Activated naive CD8-positive, alpha-beta T cell (primary cell): ENCODE data around the gene ATAD5.

Experiments used
- H3K27ac Mint-ChIP-seq: one replicate; pipeline ENCODE4 v1.8.0; 2021; ENCODE audit warnings: mixed read lengths
- H3K27me3 Mint-ChIP-seq: one replicate; pipeline ENCODE4 v1.8.0; 2021; ENCODE audit warnings: mixed read lengths
- H3K36me3 Mint-ChIP-seq: one replicate; pipeline ENCODE4 v1.8.0; 2021; ENCODE audit warnings: mixed read lengths
- H3K4me1 Mint-ChIP-seq: one replicate; pipeline ENCODE4 v1.8.0; 2021; ENCODE audit warnings: low read depth, mixed read lengths
- H3K4me3 Mint-ChIP-seq: one replicate; pipeline ENCODE4 v1.8.0; 2021; ENCODE audit warnings: mild to moderate bottlenecking, mixed read lengths
- H3K9me3 Mint-ChIP-seq: one replicate; pipeline ENCODE4 v1.8.0; 2021; ENCODE audit warnings: low read depth, mixed read lengths

Gene ATAD5

GRCh38 chr17:30832438-30833124 lies 815 bp downstream of the ATAD5 start:
- peak overlapping the region; percentile 96 for H3K27ac Mint-ChIP-seq
- H3K4me1 Mint-ChIP-seq: peaks cover 25% of the 10 kb centered on the region
- H3K36me3 Mint-ChIP-seq: peaks cover 6% of the 10 kb centered on the region
- no peaks in the 10 kb centered on the region for H3K27me3 Mint-ChIP-seq
- H3K9me3 Mint-ChIP-seq: no peaks in the 10 kb centered on the region
- peak overlapping the region; percentile 97 for H3K4me3 Mint-ChIP-seq

- H3K4me3 Mint-ChIP-seq: no peak overlapping the region
- H3K27ac Mint-ChIP-seq: no peak overlapping the region
- H3K27me3 Mint-ChIP-seq: no peaks in the 10 kb centered on the region
- no peaks in the 10 kb centered on the region for H3K9me3 Mint-ChIP-seq
- H3K36me3 Mint-ChIP-seq: peaks cover 13% of the 10 kb centered on the region
- H3K4me1 Mint-ChIP-seq: no peaks in the 10 kb centered on the region
Observed at GRCh38 chr17:30838202-30838807, 6.5 kb downstream of the ATAD5 start.

GRCh38 chr17:30840771-30841170 lies 9.0 kb downstream of the ATAD5 start:
- Mint-ChIP-seq H3K4me1 (no peaks in the 10 kb centered on the region), H3K27ac (no peak overlapping the region), H3K4me3 (no peak overlapping the region), H3K9me3 (no peaks in the 10 kb centered on the region), H3K36me3 (peaks cover 8% of the 10 kb centered on the region), H3K27me3 (no peaks in the 10 kb centered on the region)

GRCh38 chr17:30848021-30848420 lies 16.3 kb downstream of the ATAD5 start:
- Mint-ChIP-seq H3K36me3 (peaks cover 4% of the 10 kb centered on the region), H3K4me3 (no peak overlapping the region), H3K4me1 (no peaks in the 10 kb centered on the region), H3K27ac (no peak overlapping the region), H3K27me3 (no peaks in the 10 kb centered on the region), H3K9me3 (no peaks in the 10 kb centered on the region)

- Mint-ChIP-seq H3K27ac (no peak overlapping the region), H3K4me3 (no peak overlapping the region), H3K9me3 (no peaks in the 10 kb centered on the region), H3K27me3 (no peaks in the 10 kb centered on the region), H3K36me3 (peaks cover 9% of the 10 kb centered on the region), H3K4me1 (no peaks in the 10 kb centered on the region)
Observed at GRCh38 chr17:30854146-30854545, 22.4 kb downstream of the ATAD5 start.

- no peaks in the 10 kb centered on the region for H3K27me3 Mint-ChIP-seq
- peaks cover 5% of the 10 kb centered on the region for H3K36me3 Mint-ChIP-seq
- H3K9me3 Mint-ChIP-seq: no peaks in the 10 kb centered on the region
- H3K27ac Mint-ChIP-seq: no peak overlapping the region
- H3K4me1 Mint-ChIP-seq: no peaks in the 10 kb centered on the region
- no peak overlapping the region for H3K4me3 Mint-ChIP-seq
Observed at GRCh38 chr17:30858556-30859250, 26.9 kb downstream of the ATAD5 start.

- Mint-ChIP-seq H3K36me3 (peaks cover 11% of the 10 kb centered on the region), H3K4me3 (no peak overlapping the region), H3K27ac (no peak overlapping the region), H3K9me3 (no peaks in the 10 kb centered on the region), H3K4me1 (no peaks in the 10 kb centered on the region), H3K27me3 (no peaks in the 10 kb centered on the region)
Observed at GRCh38 chr17:30864636-30865035, 32.9 kb downstream of the ATAD5 start.

- H3K36me3 Mint-ChIP-seq: peaks cover 20% of the 10 kb centered on the region
- no peaks in the 10 kb centered on the region for H3K4me1 Mint-ChIP-seq
- H3K4me3 Mint-ChIP-seq: no peak overlapping the region
- no peaks in the 10 kb centered on the region for H3K27me3 Mint-ChIP-seq
- H3K9me3 Mint-ChIP-seq: no peaks in the 10 kb centered on the region
- H3K27ac Mint-ChIP-seq: no peak overlapping the region
Observed at GRCh38 chr17:30869005-30869404, 37.2 kb downstream of the ATAD5 start.

GRCh38 chr17:30886187-30886586 lies 54.4 kb downstream of the ATAD5 start:
- Mint-ChIP-seq H3K4me1 (no peaks in the 10 kb centered on the region), H3K9me3 (no peaks in the 10 kb centered on the region), H3K36me3 (peaks cover 2% of the 10 kb centered on the region), H3K4me3 (no peak overlapping the region), H3K27me3 (no peaks in the 10 kb centered on the region), H3K27ac (no peak overlapping the region)

- H3K27me3 Mint-ChIP-seq: no peaks in the 10 kb centered on the region
- no peaks in the 10 kb centered on the region for H3K36me3 Mint-ChIP-seq
- no peak overlapping the region for H3K4me3 Mint-ChIP-seq
- H3K27ac Mint-ChIP-seq: peak overlapping the region; percentile 12
- H3K9me3 Mint-ChIP-seq: no peaks in the 10 kb centered on the region
- no peaks in the 10 kb centered on the region for H3K4me1 Mint-ChIP-seq
Observed at GRCh38 chr17:30894236-30894635, 62.5 kb downstream of the ATAD5 start.

GRCh38 chr17:30897311-30897710 lies 65.5 kb downstream of the ATAD5 start:
- Mint-ChIP-seq H3K27ac (no peak overlapping the region), H3K4me3 (no peak overlapping the region), H3K27me3 (no peaks in the 10 kb centered on the region), H3K4me1 (peaks cover 14% of the 10 kb centered on the region), H3K36me3 (no peaks in the 10 kb centered on the region), H3K9me3 (no peaks in the 10 kb centered on the region)

- Mint-ChIP-seq H3K4me1 (peaks cover 50% of the 10 kb centered on the region), H3K36me3 (peaks cover 6% of the 10 kb centered on the region), H3K9me3 (no peaks in the 10 kb centered on the region), H3K27ac (peak overlapping the region; percentile 93), H3K27me3 (no peaks in the 10 kb centered on the region), H3K4me3 (peak overlapping the region; percentile 97)
Observed at GRCh38 chr17:30905742-30906100, 74.0 kb downstream of the ATAD5 start.

- Mint-ChIP-seq H3K4me3 (peak within 1 kb of the TSS; percentile 97), H3K27ac (peak within 1 kb of the TSS; percentile 93), H3K36me3 (peaks cover 6% of the 10 kb centered on the region), H3K4me1 (peaks cover 50% of the 10 kb centered on the region), H3K9me3 (no peaks in the 10 kb centered on the region), H3K27me3 (no peaks in the 10 kb centered on the region)
Observed at GRCh38 chr17:30906101-30906911, 74.5 kb downstream of the ATAD5 start, which contains the start of gene TEFM. Gene TEFM, minus strand, starts transcription at chr17:30906238. Its CDS starts 40 bp downstream, at chr17:30906198.

- peaks cover 2% of the 10 kb centered on the region for H3K36me3 Mint-ChIP-seq
- peaks cover 31% of the 10 kb centered on the region for H3K4me1 Mint-ChIP-seq
- no peak overlapping the region for H3K4me3 Mint-ChIP-seq
- H3K9me3 Mint-ChIP-seq: no peaks in the 10 kb centered on the region
- no peak overlapping the region for H3K27ac Mint-ChIP-seq
- no peaks in the 10 kb centered on the region for H3K27me3 Mint-ChIP-seq
Observed at GRCh38 chr17:30908717-30909420, 77.1 kb downstream of the ATAD5 start.
